HepG2 (cell line): ENCODE data around the gene TCFL5. TPM values are rescaled to one million over a fixed set of nuclear protein-coding genes. Genes with fewer than 3 reads are reported as not detected.

Source experiments
- MBD4 ChIP-seq: IDR thresholded peaks from 2 replicates; pipeline ENCODE4 v1.6.1; 2012; ENCODE audit warnings: low read length, inconsistent platforms, borderline replicate concordance
- SMYD3 ChIP-seq: sonication (generic); formaldehyde crosslinking; IDR thresholded peaks from 2 replicates; pipeline ENCODE4 v1.8.1; 2023; ENCODE audit warnings: mild to moderate bottlenecking, missing genetic modification reagents
- ZBTB3 ChIP-seq: sonication (generic); formaldehyde crosslinking; IDR thresholded peaks from 2 replicates; pipeline ENCODE4 v1.4.0; 2020; ENCODE audit warnings: low read depth, mild to moderate bottlenecking, moderate library complexity, missing genetic modification reagents, borderline replicate concordance
- ZNF589 ChIP-seq: sonication (generic); formaldehyde crosslinking; conservative IDR thresholded peaks from 2 replicates; pipeline ENCODE4 v1.8.0; 2022; ENCODE audit warnings: mild to moderate bottlenecking, moderate library complexity, missing genetic modification reagents
- polyA plus RNA-seq, 8 experiments: library from polyadenylated mRNA; depleted of rRNA in 3 of 8; stranded (reverse) in 7 of 8; unstranded in 1 of 8; fragments of >200 nt; fragmentation: Illumina TruSeq in 4 of 8; extraction: Trizol in 4 of 8; gene quantifications; 2 replicates each; pipeline versions ENCODE4 v1.2.1 to v1.2.3, GENCODE V29; 2011 to 2016; ENCODE audit warnings: low read depth in 4 of 8, missing spikeins in 1 of 8, mixed read lengths in 1 of 8; ENCODE audit not compliant: insufficient read depth in 1 of 8
- total RNA-seq, 5 experiments: library from RNA; depleted of rRNA; stranded (reverse); fragments of >200 nt; fragmentation: Illumina TruSeq; extraction: Trizol; gene quantifications; 2 replicates each; pipeline ENCODE4 v1.2.3, GENCODE V29; 2016; ENCODE audit warnings: low read depth in 1 of 5
- TF ChIP-seq, protein P1 (sequence below): sonication (generic); formaldehyde crosslinking; IDR thresholded peaks from 2 replicates; pipeline ENCODE4 v1.5.0; 2020; ENCODE audit warnings: mild to moderate bottlenecking, missing genetic modification reagents, borderline replicate concordance
- TF ChIP-seq, protein P2 (sequence below): sonication (generic); formaldehyde crosslinking; IDR thresholded peaks from 2 replicates; pipeline ENCODE4 v1.5.0; 2020; ENCODE audit warnings: missing genetic modification reagents
- TF ChIP-seq, protein P3 (sequence below): sonication (generic); formaldehyde crosslinking; IDR thresholded peaks from 2 replicates; pipeline ENCODE4 v1.8.0; 2022; ENCODE audit warnings: missing genetic modification reagents, low read depth, mild to moderate bottlenecking, borderline replicate concordance
- TF ChIP-seq, protein P4 (sequence below): sonication (generic); formaldehyde crosslinking; IDR thresholded peaks from 2 replicates; pipeline ENCODE4 v1.5.1; 2020; ENCODE audit warnings: mild to moderate bottlenecking, missing genetic modification reagents
- TF ChIP-seq, protein P5 (sequence below): sonication (generic); formaldehyde crosslinking; IDR thresholded peaks from 2 replicates; pipeline ENCODE4 v1.5.1; 2020; ENCODE audit warnings: missing genetic modification reagents, mild to moderate bottlenecking, borderline replicate concordance
- TF ChIP-seq, protein P6 (sequence below), 2 experiments: fragments of 450-650 bp in 1 of 2; sonication (generic) in 1 of 2; formaldehyde crosslinking; IDR thresholded peaks; 2 replicates each; pipeline versions ENCODE4 v1.5.0 to v1.8.0; 2020 to 2022; ENCODE audit warnings: mild to moderate bottlenecking in 1 of 2, missing genetic modification reagents in 1 of 2

The TCFL5 gene
- total and polyA plus RNA-seq, 2 of the 13 experiments (the other 11 are each of a cell fraction or from before 2014, with no cell fraction given) = 14.8 to 20.0 TPM

DNA sequence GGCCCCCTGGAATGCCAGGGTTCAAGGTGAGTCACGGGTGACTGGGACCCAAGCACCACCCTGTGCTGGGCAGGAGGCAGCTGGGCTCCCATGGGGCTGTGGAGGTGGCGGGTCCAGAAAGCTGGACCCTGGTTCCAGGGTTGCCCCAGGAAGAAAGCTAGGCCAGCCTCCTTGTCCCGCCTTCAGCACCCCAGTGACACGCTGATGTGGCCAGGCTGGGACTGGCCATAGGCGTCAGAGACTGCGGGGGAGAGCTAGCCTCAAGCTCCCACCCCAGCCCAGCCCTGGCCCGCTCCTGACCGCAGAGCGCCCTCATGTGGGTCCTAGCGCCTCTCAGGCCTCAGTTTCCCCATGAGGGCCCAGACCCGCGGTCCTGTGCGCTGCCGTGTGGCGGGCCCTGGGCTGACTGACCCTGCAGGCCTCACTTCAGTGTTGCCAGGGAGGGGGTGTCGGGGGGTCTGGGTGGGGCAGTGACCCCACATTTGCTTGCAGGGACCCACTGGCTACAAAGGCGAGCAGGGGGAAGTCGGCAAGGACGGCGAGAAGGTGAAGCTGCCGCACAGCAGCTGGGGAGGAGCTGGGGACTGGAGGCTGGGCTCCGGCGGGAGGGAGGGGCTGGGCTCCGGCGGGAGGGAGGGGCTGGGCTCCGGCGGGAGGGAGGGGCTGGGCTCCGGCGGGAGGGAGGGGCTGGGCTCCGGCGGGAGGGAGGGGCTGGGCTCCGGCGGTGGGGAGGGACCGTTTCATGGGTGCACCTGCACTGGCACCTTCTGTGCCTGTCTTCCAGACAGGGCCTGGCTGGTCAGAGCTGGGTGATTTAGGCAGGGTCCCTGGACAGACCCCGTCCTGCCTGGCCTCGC, 36.9 kb downstream of the TCFL5 start (continued):
- TF ChIP-seq, protein P1, sequence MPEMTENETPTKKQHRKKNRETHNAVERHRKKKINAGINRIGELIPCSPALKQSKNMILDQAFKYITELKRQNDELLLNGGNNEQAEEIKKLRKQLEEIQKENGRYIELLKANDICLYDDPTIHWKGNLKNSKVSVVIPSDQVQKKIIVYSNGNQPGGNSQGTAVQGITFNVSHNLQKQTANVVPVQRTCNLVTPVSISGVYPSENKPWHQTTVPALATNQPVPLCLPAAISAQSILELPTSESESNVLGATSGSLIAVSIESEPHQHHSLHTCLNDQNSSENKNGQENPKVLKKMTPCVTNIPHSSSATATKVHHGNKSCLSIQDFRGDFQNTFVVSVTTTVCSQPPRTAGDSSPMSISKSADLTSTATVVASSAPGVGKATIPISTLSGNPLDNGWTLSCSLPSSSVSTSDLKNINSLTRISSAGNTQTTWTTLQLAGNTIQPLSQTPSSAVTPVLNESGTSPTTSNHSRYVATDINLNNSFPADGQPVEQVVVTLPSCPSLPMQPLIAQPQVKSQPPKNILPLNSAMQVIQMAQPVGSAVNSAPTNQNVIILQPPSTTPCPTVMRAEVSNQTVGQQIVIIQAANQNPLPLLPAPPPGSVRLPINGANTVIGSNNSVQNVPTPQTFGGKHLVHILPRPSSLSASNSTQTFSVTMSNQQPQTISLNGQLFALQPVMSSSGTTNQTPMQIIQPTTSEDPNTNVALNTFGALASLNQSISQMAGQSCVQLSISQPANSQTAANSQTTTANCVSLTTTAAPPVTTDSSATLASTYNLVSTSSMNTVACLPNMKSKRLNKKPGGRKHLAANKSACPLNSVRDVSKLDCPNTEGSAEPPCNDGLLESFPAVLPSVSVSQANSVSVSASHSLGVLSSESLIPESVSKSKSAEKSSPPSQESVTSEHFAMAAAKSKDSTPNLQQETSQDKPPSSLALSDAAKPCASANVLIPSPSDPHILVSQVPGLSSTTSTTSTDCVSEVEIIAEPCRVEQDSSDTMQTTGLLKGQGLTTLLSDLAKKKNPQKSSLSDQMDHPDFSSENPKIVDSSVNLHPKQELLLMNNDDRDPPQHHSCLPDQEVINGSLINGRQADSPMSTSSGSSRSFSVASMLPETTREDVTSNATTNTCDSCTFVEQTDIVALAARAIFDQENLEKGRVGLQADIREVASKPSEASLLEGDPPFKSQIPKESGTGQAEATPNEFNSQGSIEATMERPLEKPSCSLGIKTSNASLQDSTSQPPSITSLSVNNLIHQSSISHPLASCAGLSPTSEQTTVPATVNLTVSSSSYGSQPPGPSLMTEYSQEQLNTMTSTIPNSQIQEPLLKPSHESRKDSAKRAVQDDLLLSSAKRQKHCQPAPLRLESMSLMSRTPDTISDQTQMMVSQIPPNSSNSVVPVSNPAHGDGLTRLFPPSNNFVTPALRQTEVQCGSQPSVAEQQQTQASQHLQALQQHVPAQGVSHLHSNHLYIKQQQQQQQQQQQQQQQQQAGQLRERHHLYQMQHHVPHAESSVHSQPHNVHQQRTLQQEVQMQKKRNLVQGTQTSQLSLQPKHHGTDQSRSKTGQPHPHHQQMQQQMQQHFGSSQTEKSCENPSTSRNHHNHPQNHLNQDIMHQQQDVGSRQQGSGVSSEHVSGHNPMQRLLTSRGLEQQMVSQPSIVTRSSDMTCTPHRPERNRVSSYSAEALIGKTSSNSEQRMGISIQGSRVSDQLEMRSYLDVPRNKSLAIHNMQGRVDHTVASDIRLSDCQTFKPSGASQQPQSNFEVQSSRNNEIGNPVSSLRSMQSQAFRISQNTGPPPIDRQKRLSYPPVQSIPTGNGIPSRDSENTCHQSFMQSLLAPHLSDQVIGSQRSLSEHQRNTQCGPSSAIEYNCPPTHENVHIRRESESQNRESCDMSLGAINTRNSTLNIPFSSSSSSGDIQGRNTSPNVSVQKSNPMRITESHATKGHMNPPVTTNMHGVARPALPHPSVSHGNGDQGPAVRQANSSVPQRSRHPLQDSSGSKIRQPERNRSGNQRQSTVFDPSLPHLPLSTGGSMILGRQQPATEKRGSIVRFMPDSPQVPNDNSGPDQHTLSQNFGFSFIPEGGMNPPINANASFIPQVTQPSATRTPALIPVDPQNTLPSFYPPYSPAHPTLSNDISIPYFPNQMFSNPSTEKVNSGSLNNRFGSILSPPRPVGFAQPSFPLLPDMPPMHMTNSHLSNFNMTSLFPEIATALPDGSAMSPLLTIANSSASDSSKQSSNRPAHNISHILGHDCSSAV (CRISPR knock-in tag) = no peak
- TF ChIP-seq, protein P2, sequence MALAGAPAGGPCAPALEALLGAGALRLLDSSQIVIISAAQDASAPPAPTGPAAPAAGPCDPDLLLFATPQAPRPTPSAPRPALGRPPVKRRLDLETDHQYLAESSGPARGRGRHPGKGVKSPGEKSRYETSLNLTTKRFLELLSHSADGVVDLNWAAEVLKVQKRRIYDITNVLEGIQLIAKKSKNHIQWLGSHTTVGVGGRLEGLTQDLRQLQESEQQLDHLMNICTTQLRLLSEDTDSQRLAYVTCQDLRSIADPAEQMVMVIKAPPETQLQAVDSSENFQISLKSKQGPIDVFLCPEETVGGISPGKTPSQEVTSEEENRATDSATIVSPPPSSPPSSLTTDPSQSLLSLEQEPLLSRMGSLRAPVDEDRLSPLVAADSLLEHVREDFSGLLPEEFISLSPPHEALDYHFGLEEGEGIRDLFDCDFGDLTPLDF = no peak
- TF ChIP-seq SMYD3 (CRISPR knock-in tag) (no peak), ZNF589 (CRISPR knock-in tag) (0 out of 2 replicates have a peak, but pooled peaks have one; percentile 12), ZBTB3 (CRISPR knock-in tag) (no peak), MBD4 (no peak)
- TF ChIP-seq, protein P3, sequence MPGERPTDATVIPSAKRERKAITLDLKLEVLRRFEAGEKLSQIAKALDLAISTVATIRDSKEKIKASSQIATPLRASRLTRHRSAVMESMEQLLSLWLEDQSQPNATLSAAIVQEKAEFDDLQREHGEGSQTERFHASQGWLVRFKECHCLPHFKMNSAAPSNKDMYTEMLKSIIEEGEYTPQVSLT (CRISPR knock-in tag) = no peak; the same call in 1 of the 2 replicates
- TF ChIP-seq, protein P4, sequence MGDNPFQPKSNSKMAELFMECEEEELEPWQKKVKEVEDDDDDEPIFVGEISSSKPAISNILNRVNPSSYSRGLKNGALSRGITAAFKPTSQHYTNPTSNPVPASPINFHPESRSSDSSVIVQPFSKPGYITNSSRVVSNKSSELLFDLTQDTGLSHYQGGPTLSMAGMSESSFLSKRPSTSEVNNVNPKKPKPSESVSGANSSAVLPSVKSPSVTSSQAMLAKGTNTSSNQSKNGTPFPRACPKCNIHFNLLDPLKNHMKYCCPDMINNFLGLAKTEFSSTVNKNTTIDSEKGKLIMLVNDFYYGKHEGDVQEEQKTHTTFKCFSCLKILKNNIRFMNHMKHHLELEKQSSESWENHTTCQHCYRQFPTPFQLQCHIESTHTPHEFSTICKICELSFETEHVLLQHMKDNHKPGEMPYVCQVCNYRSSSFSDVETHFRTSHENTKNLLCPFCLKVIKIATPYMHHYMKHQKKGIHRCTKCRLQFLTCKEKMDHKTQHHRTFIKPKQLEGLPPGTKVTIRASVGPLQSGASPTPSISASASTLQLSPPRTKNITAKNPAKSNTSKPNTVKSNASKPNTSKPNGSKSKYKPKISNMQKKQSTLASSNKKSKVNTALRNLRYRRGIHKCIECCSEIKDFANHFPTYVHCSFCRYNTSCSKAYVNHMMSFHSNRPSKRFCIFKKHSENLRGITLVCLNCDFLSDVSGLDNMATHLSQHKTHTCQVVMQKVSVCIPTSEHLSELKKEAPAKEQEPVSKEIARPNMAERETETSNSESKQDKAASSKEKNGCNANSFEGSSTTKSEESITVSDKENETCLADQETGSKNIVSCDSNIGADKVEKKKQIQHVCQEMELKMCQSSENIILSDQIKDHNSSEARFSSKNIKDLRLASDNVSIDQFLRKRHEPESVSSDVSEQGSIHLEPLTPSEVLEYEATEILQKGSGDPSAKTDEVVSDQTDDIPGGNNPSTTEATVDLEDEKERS (CRISPR knock-in tag) = peak; percentile 71; the same call in 1 of the 2 replicates
- TF ChIP-seq, protein P5, sequence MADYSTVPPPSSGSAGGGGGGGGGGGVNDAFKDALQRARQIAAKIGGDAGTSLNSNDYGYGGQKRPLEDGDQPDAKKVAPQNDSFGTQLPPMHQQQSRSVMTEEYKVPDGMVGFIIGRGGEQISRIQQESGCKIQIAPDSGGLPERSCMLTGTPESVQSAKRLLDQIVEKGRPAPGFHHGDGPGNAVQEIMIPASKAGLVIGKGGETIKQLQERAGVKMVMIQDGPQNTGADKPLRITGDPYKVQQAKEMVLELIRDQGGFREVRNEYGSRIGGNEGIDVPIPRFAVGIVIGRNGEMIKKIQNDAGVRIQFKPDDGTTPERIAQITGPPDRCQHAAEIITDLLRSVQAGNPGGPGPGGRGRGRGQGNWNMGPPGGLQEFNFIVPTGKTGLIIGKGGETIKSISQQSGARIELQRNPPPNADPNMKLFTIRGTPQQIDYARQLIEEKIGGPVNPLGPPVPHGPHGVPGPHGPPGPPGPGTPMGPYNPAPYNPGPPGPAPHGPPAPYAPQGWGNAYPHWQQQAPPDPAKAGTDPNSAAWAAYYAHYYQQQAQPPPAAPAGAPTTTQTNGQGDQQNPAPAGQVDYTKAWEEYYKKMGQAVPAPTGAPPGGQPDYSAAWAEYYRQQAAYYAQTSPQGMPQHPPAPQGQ = no peak
- TF ChIP-seq, protein P6, sequence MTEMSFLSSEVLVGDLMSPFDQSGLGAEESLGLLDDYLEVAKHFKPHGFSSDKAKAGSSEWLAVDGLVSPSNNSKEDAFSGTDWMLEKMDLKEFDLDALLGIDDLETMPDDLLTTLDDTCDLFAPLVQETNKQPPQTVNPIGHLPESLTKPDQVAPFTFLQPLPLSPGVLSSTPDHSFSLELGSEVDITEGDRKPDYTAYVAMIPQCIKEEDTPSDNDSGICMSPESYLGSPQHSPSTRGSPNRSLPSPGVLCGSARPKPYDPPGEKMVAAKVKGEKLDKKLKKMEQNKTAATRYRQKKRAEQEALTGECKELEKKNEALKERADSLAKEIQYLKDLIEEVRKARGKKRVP (CRISPR knock-in tag; IDR thresholded peaks at IDR 0.05) = no peak
